Measurements from ENCODE around the gene TRPV4.
"Not testable (repeated sequence)": the region's sequence is repeated elsewhere in the genome, so short reads cannot be mapped to it uniquely, and the experiment has no call there.

TRPV4 gene

GRCh38 chr12:109860977-109861376, 27.8 kb upstream of the TRPV4 start:
- no peak for DNase-seq (ENCODE audit: low read depth)

- no peak for DNase-seq (ENCODE audit: low read depth)
Observed at GRCh38 chr12:109858764-109859163, 25.6 kb upstream of the TRPV4 start.

GRCh38 chr12:109857715-109858114, 24.5 kb upstream of the TRPV4 start:
- DNase-seq (ENCODE audit: low read depth), result no peak

- DNase-seq (ENCODE audit: low read depth), result no peak
Observed at GRCh38 chr12:109855377-109855776, 22.2 kb upstream of the TRPV4 start.

GRCh38 chr12:109850518-109850917, 17.3 kb upstream of the TRPV4 start:
- not testable (repeated sequence) for DNase-seq (ENCODE audit: low read depth)

- DNase-seq (ENCODE audit: low read depth), result no peak
Observed at GRCh38 chr12:109847142-109847735, 14.0 kb upstream of the TRPV4 start.

- DNase-seq (ENCODE audit: low read depth), result no peak
Observed at GRCh38 chr12:109845824-109846205, 12.6 kb upstream of the TRPV4 start.

- DNase-seq (ENCODE audit: low read depth), result peak; percentile 81
Observed at GRCh38 chr12:109844983-109845823, 12.0 kb upstream of the TRPV4 start.

- peak; percentile 40 for DNase-seq (ENCODE audit: low read depth)
Observed at GRCh38 chr12:109844091-109844490, 10.9 kb upstream of the TRPV4 start.

- DNase-seq (ENCODE audit: low read depth), result no peak
Observed at GRCh38 chr12:109842021-109842420, 8.8 kb upstream of the TRPV4 start.

- no peak for DNase-seq (ENCODE audit: low read depth)
Observed at GRCh38 chr12:109841356-109841755, 8.2 kb upstream of the TRPV4 start.

- DNase-seq (ENCODE audit: low read depth), result no peak
Observed at GRCh38 chr12:109840305-109841074, 7.3 kb upstream of the TRPV4 start.

- DNase-seq (ENCODE audit: low read depth), result no peak
Observed at GRCh38 chr12:109839444-109839843, 6.2 kb upstream of the TRPV4 start.

GRCh38 chr12:109836916-109837315, 3.7 kb upstream of the TRPV4 start:
- peak; percentile 50 for DNase-seq (ENCODE audit: low read depth)

GRCh38 chr12:109835827-109836226, 2.6 kb upstream of the TRPV4 start:
- DNase-seq (ENCODE audit: low read depth), result no peak

- peak; percentile 11 for DNase-seq (ENCODE audit: low read depth)
Observed at GRCh38 chr12:109832541-109833306, 474 bp downstream of the TRPV4 start.

GRCh38 chr12:109831929-109832328, 1.3 kb downstream of the TRPV4 start:
- DNase-seq (ENCODE audit: low read depth), result no peak

- no peak for DNase-seq (ENCODE audit: low read depth)
Observed at GRCh38 chr12:109831365-109831764, 1.8 kb downstream of the TRPV4 start.

- no peak for DNase-seq (ENCODE audit: low read depth)
Observed at GRCh38 chr12:109830718-109831117, 2.5 kb downstream of the TRPV4 start.

- DNase-seq (ENCODE audit: low read depth), result no peak
Observed at GRCh38 chr12:109830267-109830666, 2.9 kb downstream of the TRPV4 start.

- no peak for DNase-seq (ENCODE audit: low read depth)
Observed at GRCh38 chr12:109829667-109830066, 3.5 kb downstream of the TRPV4 start.
